GM21619 (cell line): ENCODE results near the gene MPND.
A peak's percentile ranks its signal among the peaks of the same experiment; 100 is the strongest.

Experiments used
- ATAC-seq: cut with Tn5 transposase; IDR thresholded peaks from one replicate; pipeline ENCODE4 v1.9.1; 2021; ENCODE audit not compliant: unreplicated experiment

MPND gene, protein sequence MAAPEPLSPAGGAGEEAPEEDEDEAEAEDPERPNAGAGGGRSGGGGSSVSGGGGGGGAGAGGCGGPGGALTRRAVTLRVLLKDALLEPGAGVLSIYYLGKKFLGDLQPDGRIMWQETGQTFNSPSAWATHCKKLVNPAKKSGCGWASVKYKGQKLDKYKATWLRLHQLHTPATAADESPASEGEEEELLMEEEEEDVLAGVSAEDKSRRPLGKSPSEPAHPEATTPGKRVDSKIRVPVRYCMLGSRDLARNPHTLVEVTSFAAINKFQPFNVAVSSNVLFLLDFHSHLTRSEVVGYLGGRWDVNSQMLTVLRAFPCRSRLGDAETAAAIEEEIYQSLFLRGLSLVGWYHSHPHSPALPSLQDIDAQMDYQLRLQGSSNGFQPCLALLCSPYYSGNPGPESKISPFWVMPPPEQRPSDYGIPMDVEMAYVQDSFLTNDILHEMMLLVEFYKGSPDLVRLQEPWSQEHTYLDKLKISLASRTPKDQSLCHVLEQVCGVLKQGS

DNA sequence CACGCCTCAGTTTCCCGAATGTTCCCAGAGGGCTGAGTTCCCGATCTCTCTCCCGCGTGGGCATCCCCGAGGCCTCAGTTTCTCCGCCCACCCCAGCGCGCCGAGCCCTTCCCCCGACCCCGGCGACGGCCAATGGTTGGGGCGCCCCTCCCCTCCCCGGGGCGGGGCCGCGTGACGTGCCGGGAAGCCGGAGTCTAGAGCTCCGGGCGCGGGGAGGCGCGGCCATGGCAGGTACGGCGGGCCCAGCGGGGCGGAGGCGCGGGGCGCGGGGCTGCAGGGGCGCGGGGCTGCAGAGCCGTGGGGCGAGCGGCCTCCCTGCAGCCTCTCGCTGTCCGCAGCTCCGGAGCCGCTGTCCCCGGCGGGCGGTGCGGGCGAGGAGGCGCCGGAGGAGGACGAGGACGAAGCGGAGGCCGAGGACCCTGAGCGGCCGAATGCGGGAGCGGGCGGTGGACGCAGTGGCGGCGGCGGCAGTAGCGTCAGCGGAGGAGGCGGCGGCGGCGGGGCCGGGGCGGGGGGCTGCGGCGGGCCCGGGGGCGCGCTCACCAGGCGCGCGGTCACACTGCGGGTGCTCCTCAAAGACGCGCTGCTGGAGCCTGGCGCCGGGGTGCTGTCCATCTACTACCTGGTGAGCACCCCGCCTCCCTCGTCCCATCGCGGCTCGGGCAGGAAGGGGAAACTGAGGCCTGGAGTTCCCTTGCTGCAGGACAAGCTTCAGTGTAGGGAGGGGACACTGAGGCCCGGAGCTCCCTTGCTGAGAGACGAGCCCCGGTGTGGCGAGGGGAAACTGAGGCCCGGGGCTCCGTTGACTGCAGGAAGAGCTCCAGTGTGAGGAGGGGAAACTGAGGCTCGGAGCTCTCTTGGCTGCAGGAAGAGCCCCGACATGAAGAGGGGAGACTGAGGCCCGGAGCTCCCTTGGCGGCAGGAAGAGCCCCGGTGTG is at the start of gene MPND:
TSS of gene MPND (plus strand) at position 193 of the 938 bp plus-strand sequence. CDS start at position 225, 32 bp downstream.
- ATAC-seq: peak; percentile 40

DNA sequence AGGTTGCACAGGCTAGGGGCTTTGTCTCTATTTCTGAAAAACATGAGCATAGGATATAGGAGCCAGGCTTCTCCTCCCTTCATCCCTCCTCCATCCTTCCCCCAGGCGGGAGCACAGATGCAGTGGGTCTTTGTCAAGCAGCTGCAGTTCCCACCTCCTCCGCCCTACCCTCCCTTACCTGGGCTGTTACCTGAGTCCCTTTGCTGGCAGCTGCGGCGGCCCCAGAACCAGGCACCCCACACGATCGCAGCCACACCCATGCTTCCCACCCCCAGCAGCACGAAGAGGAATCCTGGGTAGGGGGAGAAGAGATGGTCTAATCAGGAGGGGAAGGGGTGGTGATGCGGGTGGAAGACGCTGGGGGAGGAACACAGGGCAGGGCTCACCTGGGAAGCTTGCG is 49.0 kb upstream of the MPND start:
- ATAC-seq: no peak

GRCh38 chr19:4295972-4296771 is 47.2 kb upstream of the MPND start:
- no peak for ATAC-seq

DNA sequence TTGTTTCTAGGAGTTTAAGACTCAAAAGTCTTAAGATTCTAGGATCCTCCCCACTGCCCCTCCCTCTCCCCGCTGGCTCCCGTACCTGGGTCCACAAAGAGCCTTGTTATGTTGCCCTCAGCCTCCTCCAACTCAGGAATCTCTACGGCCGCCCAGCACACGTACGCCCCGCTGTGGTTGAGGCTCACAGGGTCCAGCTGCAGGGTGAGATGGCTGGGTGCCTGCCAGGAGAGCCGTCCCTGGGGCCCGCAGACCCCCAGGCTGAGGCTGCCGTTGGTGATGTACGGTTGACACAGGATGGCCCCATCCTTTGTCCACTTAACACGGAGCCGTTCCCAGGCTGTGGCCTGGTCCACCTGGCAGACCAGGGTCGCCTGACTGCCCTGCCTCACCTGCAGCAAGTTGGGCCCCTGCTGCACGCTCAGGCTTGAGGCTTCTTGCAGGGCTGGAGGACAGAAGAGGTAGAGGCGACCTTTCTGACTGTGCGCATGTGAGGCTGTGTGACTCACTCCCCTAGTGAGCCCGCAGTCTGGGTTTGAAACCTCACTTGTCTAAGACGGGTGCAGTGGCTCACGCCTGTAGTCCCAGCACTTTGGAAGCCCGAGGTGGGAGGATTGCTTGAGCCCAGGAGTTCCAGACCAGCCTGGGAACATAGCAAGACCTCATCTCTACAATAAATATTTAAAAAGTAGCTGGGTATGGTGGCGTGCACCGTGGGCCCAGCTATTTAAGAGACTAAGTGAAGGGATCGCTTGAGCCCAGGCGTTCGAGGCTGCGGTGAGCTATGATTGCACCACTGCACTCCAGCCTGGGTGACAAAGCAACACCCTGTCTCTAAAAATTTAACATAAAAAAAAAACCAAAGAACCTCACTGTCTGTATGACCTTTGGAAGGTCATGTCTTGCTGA is 45.2 kb upstream of the MPND start:
- no peak for ATAC-seq

- ATAC-seq: no peak
These were observed 44.4 kb upstream of the MPND start for GRCh38 chr19:4298810-4299550.

DNA sequence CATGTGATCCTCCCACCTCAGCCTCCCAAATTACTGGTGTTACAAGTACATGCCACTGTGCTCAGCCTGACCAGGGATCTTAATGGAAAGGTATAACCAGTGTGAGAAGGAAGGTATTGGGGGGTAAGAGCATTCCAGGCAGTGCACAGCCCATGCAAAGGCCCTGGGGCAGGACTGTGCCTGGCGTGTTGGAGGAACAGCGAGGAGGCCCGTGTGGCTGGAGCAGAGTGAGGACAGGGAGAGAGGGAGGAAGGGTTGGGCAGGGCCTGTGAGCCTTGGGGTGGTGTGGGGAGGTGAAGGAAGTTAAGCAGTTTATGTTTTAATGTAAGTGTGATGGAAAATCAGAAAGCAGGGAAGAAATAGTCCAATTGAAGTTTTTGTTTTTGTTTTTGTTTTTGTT is 42.8 kb upstream of the MPND start:
- ATAC-seq: no peak

DNA sequence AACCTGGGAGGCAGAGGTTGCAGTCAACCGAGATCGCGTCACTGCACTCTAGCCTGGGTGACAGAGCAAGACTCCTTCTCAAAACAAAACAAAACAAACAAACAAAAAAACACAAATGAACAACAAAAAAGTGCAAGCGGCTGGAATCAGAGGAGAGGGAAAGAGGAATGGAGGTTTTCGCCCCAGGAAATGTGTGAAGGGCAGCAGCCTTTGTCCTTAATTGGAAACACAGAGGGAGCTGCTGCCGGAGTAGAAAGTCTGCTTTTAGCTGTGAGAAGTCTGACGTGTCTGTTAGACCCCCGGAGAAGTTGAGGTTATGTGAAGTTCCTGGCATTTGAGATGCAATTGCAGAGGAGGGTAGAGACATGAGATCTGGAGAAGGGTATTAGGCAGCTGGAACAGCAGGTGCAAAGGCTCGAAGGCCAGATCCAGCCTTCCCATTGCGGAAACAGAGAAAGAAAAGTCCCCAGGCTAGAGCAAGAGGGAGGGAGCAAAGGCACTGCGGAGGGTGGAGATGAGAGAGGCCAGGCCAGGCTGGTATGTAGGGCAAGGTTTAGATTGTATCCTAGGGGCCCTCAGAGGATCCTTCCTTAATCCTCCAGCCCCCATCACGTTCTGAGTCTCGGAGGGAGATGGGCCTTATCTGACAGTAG is 41.6 kb upstream of the MPND start:
- ATAC-seq: no peak

GRCh38 chr19:4302243-4302640 is 41.1 kb upstream of the MPND start, which contains the start of gene TMIGD2:
Gene TMIGD2 (minus strand): TSS chr19:4302389. CDS start chr19:4302385, 4 bp downstream.
- no peak for ATAC-seq

GRCh38 chr19:4303819-4304537 is 39.4 kb upstream of the MPND start:
- no peak for ATAC-seq

- ATAC-seq: no peak
These were observed 38.7 kb upstream of the MPND start, which contains the start of gene FSD1 for GRCh38 chr19:4304538-4305256. Gene FSD1 (plus strand): TSS chr19:4304598. CDS start chr19:4304747, 149 bp downstream.

- ATAC-seq: no peak
These were observed 38.1 kb upstream of the MPND start for GRCh38 chr19:4305257-4305612.

- ATAC-seq: no peak
These were observed 37.7 kb upstream of the MPND start for GRCh38 chr19:4305659-4306058.

DNA sequence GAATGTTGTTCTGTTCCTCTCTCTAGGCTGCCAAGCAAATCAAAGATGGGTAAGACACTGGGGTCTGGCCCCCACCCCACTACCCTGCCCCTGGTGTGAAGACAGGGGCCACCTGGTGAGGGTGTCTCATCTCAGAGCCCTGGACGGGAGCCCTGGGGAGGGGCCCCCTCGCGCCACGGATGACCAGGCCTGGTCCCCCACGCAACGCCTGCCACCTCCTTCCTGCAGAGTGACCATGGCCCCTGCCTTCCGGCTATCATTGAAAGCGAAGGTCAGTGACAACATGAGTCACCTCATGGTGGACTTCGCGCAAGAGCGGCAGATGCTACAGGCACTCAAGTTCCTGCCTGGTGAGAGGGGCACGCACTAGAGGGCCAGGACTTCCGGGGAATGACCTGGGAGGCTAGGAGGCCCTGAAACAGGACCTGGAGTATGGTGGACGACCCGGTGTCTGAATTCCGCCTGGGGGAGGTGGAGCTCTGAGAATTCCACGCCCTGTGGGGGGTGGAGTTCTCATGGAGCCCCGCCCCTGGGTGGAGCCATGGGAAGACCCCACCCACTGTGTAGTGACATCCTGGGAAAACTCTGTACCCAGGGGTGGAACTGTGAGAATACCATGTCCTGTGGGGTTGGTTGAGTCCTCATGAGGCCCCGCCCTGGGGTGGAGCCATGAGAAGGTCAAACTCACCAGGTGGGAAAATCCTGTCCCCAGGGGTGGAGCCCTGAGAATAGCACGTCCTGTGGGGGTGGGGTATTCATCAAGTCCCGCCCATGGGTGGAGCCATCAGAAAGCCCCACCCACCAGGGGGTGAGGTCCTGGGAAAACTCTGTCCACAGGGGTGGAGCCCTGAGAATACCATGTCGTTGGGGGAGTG is 32.9 kb upstream of the MPND start:
- ATAC-seq: no peak

DNA sequence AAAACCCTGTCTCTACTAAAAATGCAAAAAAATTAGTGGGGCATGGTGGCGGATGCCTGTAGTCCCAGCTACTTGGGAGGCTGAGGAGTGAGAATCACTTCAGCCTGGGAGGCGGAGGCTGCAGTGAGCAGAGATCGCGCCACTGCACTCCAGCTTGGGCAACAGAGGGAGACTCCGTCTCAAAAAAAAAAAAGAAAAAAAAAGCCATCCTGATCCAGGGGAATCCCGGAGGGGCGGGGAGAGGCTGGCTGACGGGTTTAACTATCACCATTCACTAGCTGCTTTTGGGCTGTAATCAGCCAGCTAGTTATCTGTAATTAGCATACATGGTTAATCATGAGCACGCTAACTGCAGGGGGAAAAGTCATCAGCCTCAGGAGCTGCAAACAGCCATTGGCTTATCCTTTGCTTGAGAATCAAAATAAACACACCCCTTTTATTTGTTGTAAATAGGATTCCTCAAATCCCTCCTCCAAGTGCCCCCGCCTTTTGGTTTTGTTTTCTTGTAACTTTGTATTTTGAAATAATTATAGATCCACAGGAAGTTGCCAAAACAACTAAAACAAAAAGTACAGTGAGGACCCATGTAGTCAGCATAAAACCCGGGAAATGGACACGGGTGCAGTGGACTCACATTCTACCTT is 29.4 kb upstream of the MPND start:
- ATAC-seq: no peak

DNA sequence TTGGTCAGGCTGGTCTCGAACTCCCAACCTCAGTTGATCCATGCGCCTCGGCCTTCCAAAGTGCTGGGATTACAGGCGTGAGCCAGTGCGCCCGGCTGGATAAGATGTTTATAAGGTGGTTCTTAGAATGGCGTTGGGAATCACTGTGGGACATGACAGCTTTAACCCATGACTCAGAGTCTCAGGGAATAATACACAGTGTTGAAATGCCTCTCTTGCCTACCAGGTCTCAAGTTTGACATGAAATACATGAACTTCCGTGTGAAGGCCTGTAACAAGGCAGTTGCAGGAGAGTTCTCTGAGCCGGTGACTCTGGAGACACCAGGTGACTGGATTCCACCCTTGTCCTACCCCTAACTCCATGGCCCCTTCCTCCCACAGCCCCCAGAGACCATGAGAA is 26.4 kb upstream of the MPND start:
- no peak for ATAC-seq

DNA sequence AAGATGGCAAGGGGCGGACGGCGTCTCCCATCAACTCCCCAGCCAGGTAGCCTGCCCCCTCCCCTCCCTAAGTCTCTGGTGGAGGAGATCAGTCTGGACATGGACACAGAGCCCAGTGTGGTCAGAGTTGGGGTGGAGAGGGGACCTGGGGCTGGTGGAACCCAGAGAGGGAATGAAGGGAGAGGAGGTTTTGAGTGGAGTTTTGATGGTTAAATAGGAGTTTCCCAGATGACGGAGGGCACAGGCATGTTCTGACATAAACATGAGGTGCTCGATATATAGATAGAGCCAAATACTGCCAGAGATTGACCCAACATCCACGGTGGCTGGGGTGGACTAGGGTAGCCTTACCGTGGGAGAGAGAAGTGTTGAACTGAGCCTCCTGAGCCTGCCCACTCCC is 24.9 kb upstream of the MPND start:
- no peak for ATAC-seq
